A549 (cell line): ENCODE measurements around the gene STOX2. TPM values are rescaled to one million over a fixed set of nuclear protein-coding genes. Genes with fewer than 3 reads are reported as not detected.

Experiments
- ATAC-seq, 2 experiments: fragments of 200-7000 bp in 1 of 2; fragments of >200 bp in 1 of 2; cut with Nextera tagmentation in 1 of 2; cut with Tn5 transposase in 1 of 2; 3 replicates each; pipeline versions ENCODE4 v1.8.0 to v1.9.1; 2018 to 2020; ENCODE audit warnings: mild to moderate bottlenecking in 1 of 2, moderate library complexity in 1 of 2
- CTCF ChIA-PET: fragments of 300-600 bp; sonication (Branson Sonifier 250); formaldehyde crosslinking; extraction: SDS; loops from one replicate; lab custom pipeline; 2021; ENCODE audit warnings: antibody characterized with exemption, inconsistent platforms; lab: Yijun Ruan, JAX
- POLR2A ChIA-PET: fragments of 350-600 bp; formaldehyde crosslinking; extraction: SDS; loops from one replicate; lab custom pipeline; 2021; ENCODE audit warnings: antibody characterized with exemption, inconsistent platforms; lab: Yijun Ruan, JAX
- DNase-seq, 2 experiments: peaks; one replicate each; pipeline versions ENCODE4 v3.0.0 to v3.0.0-alpha.2; 2011 to 2016; ENCODE audit warnings: low read depth in 1 of 2, low spot score in 1 of 2
- FAIRE-seq: peaks from 2 replicates; lab custom pipeline; 2011; peaks lifted over from hg19 to GRCh38; lab: Jason Lieb, UNC
- H3K27ac ChIP-seq, 2 experiments: fragments of >200 bp; sonication (Bioruptor Twin); formaldehyde crosslinking; 3 replicates each; pipeline ENCODE4 v1.5.1; 2016 to 2017
- H3K4me1 ChIP-seq: fragments of >200 bp; sonication (Bioruptor Twin); formaldehyde crosslinking; 3 replicates; pipeline ENCODE4 v1.6.1; 2016
- H3K4me2 ChIP-seq: fragments of >200 bp; sonication (Bioruptor Twin); formaldehyde crosslinking; 3 replicates; pipeline ENCODE4 v1.6.1; 2016
- H3K4me3 ChIP-seq: fragments of >200 bp; sonication (Bioruptor Twin); formaldehyde crosslinking; 3 replicates; pipeline ENCODE4 v1.5.1; 2016
- H3K9me3 ChIP-seq: fragments of >200 bp; sonication (Bioruptor Twin); formaldehyde crosslinking; 3 replicates; pipeline ENCODE4 v1.6.1; 2016
- CBX8 ChIP-seq: fragments of 200-600 bp; sonication (generic); IDR thresholded peaks from 2 replicates; pipeline ENCODE4 v1.6.1; 2016
- E2F6 ChIP-seq: IDR thresholded peaks from 2 replicates; pipeline ENCODE4 v1.6.1; 2012; ENCODE audit warnings: low read depth, borderline replicate concordance
- FOSL2 ChIP-seq, 2 experiments: fragments of 450-650 bp in 1 of 2; fragments of >200 bp in 1 of 2; sonication (Bioruptor Twin) in 1 of 2; formaldehyde crosslinking; IDR thresholded peaks; 2 replicates each; pipeline versions ENCODE4 v1.5.0 to v1.6.1; 2016 to 2020; ENCODE audit warnings: mild to moderate bottlenecking in 1 of 2, moderate library complexity in 1 of 2
- HOXA7 ChIP-seq: fragments of 250-450 bp; sonication (Bioruptor Pico); IDR thresholded peaks from 2 replicates; pipeline ENCODE4 v1.5.0; 2020; ENCODE audit warnings: mild to moderate bottlenecking, moderate library complexity
- HOXB13 ChIP-seq: fragments of 250-450 bp; sonication (Bioruptor Pico); IDR thresholded peaks from 2 replicates; pipeline ENCODE4 v1.5.0; 2020; ENCODE audit warnings: low read depth, mild to moderate bottlenecking, moderate library complexity
- KDM5A ChIP-seq: fragments of 200-600 bp; sonication (generic); IDR thresholded peaks from 2 replicates; pipeline ENCODE4 v1.6.1; 2016; ENCODE audit warnings: antibody characterized with exemption, mild to moderate bottlenecking
- MAZ ChIP-seq: fragments of 150-350 bp; IDR thresholded peaks from 2 replicates; pipeline ENCODE4 v1.6.1; 2014; ENCODE audit warnings: antibody characterized with exemption, low read depth, low read length, borderline replicate concordance
- RARB ChIP-seq: fragments of 250-450 bp; sonication (Bioruptor Pico); IDR thresholded peaks from 2 replicates; pipeline ENCODE4 v1.8.0; 2021; ENCODE audit warnings: mild to moderate bottlenecking, moderate library complexity
- RCOR1 ChIP-seq: fragments of 150-350 bp; IDR thresholded peaks from 2 replicates; pipeline ENCODE4 v1.6.1; 2014; ENCODE audit warnings: antibody characterized with exemption, low read length, low read depth
- REST ChIP-seq: fragments of 200-600 bp; sonication (generic); IDR thresholded peaks from 2 replicates; pipeline ENCODE4 v1.6.1; 2016; ENCODE audit warnings: antibody characterized with exemption, mild to moderate bottlenecking, moderate library complexity
- SMC3 ChIP-seq: fragments of >200 bp; sonication (Bioruptor Twin); formaldehyde crosslinking; IDR thresholded peaks from 3 replicates; pipeline ENCODE4 v1.6.1; 2018; ENCODE audit warnings: inconsistent platforms
- TP53 ChIP-seq: fragments of 250-450 bp; sonication (Bioruptor Pico); IDR thresholded peaks from 2 replicates; pipeline ENCODE4 v1.5.0; 2021; ENCODE audit warnings: mild to moderate bottlenecking, moderate library complexity
- ZNF302 ChIP-seq: fragments of 250-450 bp; sonication (Bioruptor Pico); IDR thresholded peaks from 2 replicates; pipeline ENCODE4 v1.9.0; 2021; ENCODE audit warnings: inconsistent platforms, mild to moderate bottlenecking, moderate library complexity
- WGBS: methylation state at CpG from one replicate; pipeline ENCODE4 v1.1.6; 2017; ENCODE audit errors: missing lambda C conversion rate; 5-methylcytosine and 5-hydroxymethylcytosine counted together
- polyA plus RNA-seq, 4 experiments: library from polyadenylated mRNA; depleted of rRNA in 3 of 4; stranded (reverse); fragments of >200 nt; fragmentation: RNase III in 1 of 4; extraction: RNeasy Plus Mini Kit Qiagen cat#74134 plus additional on column Dnase treatment in 1 of 4; gene quantifications; 2 replicates in 3 of 4; 3 replicates in 1 of 4; pipeline ENCODE4 v1.2.3, GENCODE V29; 2011 to 2017
- TF ChIP-seq, protein P1 (sequence below): fragments of 250-450 bp; sonication (Bioruptor Pico); IDR thresholded peaks from 2 replicates; pipeline ENCODE4 v1.5.0; 2020; ENCODE audit warnings: low read depth, mild to moderate bottlenecking, moderate library complexity
- TF ChIP-seq, protein P2 (sequence below): fragments of >200 bp; sonication (Bioruptor Twin); formaldehyde crosslinking; IDR thresholded peaks from 3 replicates; pipeline ENCODE4 v1.5.1; 2016
- TF ChIP-seq, protein P3 (sequence below): fragments of 150-350 bp; IDR thresholded peaks from 2 replicates; pipeline ENCODE4 v1.6.1; 2014; ENCODE audit warnings: low read depth, mild to moderate bottlenecking, low read length
- TF ChIP-seq, protein P4 (sequence below): fragments of 250-450 bp; sonication (Bioruptor Pico); IDR thresholded peaks from 2 replicates; pipeline ENCODE4 v1.5.0; 2021; ENCODE audit warnings: mild to moderate bottlenecking, moderate library complexity, borderline replicate concordance

The STOX2 gene
- polyA plus RNA-seq, 2 of the 4 experiments (the other 2 are of a cell fraction) = 2.7 to 5.2 TPM

DNA sequence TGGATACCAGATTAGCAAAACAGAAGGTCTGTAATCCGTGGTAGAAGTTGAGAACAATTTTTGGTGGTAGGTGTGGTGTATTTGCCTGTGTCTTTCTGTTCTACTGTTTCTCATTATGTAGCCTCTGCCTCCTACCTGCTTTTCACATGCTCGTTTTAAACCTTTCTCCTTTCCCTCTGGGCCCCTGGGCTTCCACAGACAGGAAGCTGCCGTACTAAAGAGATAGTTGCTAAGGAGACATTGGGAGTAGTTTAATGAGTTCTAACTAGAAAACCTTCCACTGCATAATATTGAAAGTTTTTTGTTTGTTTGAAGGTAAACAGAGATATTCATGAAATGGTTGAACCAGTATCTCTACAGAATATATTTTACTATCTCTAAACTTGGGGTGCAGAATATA, 107.8 kb downstream of the STOX2 start:
- no peaks in the 10 kb centered on the region for H3K4me1 ChIP-seq
- no peak for TF ChIP-seq CBX8
- TF ChIP-seq RCOR1 = no peak
- TF ChIP-seq KDM5A = no peak
- TF ChIP-seq RARB (CRISPR knock-in tag) = no peak
- no peak for TF ChIP-seq REST
- no peak for TF ChIP-seq E2F6
- no peak for TF ChIP-seq HOXA7 (CRISPR knock-in tag)
- TF ChIP-seq, protein P1, sequence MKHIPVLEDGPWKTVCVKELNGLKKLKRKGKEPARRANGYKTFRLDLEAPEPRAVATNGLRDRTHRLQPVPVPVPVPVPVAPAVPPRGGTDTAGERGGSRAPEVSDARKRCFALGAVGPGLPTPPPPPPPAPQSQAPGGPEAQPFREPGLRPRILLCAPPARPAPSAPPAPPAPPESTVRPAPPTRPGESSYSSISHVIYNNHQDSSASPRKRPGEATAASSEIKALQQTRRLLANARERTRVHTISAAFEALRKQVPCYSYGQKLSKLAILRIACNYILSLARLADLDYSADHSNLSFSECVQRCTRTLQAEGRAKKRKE = no peak
- no peak for TF ChIP-seq HOXB13 (CRISPR knock-in tag)
- TF ChIP-seq, protein P2, sequence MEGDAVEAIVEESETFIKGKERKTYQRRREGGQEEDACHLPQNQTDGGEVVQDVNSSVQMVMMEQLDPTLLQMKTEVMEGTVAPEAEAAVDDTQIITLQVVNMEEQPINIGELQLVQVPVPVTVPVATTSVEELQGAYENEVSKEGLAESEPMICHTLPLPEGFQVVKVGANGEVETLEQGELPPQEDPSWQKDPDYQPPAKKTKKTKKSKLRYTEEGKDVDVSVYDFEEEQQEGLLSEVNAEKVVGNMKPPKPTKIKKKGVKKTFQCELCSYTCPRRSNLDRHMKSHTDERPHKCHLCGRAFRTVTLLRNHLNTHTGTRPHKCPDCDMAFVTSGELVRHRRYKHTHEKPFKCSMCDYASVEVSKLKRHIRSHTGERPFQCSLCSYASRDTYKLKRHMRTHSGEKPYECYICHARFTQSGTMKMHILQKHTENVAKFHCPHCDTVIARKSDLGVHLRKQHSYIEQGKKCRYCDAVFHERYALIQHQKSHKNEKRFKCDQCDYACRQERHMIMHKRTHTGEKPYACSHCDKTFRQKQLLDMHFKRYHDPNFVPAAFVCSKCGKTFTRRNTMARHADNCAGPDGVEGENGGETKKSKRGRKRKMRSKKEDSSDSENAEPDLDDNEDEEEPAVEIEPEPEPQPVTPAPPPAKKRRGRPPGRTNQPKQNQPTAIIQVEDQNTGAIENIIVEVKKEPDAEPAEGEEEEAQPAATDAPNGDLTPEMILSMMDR = no peak
- no peak for TF ChIP-seq TP53 (CRISPR knock-in tag)
- no peak for TF ChIP-seq MAZ
- TF ChIP-seq FOSL2 (IDR thresholded peaks at IDR 0.05) = no peak
- no peak for TF ChIP-seq FOSL2 (CRISPR knock-in tag; IDR thresholded peaks at IDR 0.05)
- TF ChIP-seq, protein P3, sequence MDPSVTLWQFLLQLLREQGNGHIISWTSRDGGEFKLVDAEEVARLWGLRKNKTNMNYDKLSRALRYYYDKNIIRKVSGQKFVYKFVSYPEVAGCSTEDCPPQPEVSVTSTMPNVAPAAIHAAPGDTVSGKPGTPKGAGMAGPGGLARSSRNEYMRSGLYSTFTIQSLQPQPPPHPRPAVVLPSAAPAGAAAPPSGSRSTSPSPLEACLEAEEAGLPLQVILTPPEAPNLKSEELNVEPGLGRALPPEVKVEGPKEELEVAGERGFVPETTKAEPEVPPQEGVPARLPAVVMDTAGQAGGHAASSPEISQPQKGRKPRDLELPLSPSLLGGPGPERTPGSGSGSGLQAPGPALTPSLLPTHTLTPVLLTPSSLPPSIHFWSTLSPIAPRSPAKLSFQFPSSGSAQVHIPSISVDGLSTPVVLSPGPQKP = no peak
- TF ChIP-seq, protein P4, sequence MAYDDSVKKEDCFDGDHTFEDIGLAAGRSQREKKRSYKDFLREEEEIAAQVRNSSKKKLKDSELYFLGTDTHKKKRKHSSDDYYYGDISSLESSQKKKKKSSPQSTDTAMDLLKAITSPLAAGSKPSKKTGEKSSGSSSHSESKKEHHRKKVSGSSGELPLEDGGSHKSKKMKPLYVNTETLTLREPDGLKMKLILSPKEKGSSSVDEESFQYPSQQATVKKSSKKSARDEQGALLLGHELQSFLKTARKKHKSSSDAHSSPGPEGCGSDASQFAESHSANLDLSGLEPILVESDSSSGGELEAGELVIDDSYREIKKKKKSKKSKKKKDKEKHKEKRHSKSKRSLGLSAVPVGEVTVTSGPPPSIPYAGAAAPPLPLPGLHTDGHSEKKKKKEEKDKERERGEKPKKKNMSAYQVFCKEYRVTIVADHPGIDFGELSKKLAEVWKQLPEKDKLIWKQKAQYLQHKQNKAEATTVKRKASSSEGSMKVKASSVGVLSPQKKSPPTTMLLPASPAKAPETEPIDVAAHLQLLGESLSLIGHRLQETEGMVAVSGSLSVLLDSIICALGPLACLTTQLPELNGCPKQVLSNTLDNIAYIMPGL (CRISPR knock-in tag) = no peak
- no peak for TF ChIP-seq ZNF302 (CRISPR knock-in tag)
- TF ChIP-seq SMC3 = no peak
- TF ChIP-seq, all 56 proteins: peak for 0
- 70% methylated on average over 3 of the region's 3 CpGs for WGBS
- no peak overlapping the region for H3K4me2 ChIP-seq
- FAIRE-seq = no peak
- H3K27ac ChIP-seq = no peak overlapping the region
- no peak for ATAC-seq
- no peak for DNase-seq
- no peaks in the 10 kb centered on the region for H3K9me3 ChIP-seq
- ChIA-PET POLR2A (no interaction called here), CTCF (no interaction called here)
- no peak overlapping the region for H3K4me3 ChIP-seq
